H4 (cell line): ENCODE measurements around the gene NR2C1. TPM values are rescaled to one million over a fixed set of nuclear protein-coding genes. Genes with fewer than 3 reads are reported as not detected.
A peak's percentile ranks its signal among the peaks of the same experiment; 100 is the strongest.
"Not testable (repeated sequence)": the region's sequence is repeated elsewhere in the genome, so short reads cannot be mapped to it uniquely, and the experiment has no call there.

ENCODE experiments used
- DNase-seq: peaks from one replicate; pipeline ENCODE4 v3.0.0-alpha.2; 2015; ENCODE audit warnings: low spot score
- total RNA-seq: library from RNA; depleted of rRNA; stranded (reverse); fragments of >200 nt; shearing (Covaris generic); gene quantifications from 2 replicates; pipeline ENCODE4 v1.2.3, GENCODE V29; 2014

The NR2C1 gene
- total RNA-seq, 1 experiment from 2014 or later = 22.0 TPM

- peak; percentile 95 for DNase-seq
Observed at GRCh38 chr12:95003213-95003920, 70.1 kb downstream of the NR2C1 start, which contains the start of gene NDUFA12. NDUFA12 (minus strand) TSS chr12:95003697; CDS start chr12:95003680, 17 bp downstream.

DNA sequence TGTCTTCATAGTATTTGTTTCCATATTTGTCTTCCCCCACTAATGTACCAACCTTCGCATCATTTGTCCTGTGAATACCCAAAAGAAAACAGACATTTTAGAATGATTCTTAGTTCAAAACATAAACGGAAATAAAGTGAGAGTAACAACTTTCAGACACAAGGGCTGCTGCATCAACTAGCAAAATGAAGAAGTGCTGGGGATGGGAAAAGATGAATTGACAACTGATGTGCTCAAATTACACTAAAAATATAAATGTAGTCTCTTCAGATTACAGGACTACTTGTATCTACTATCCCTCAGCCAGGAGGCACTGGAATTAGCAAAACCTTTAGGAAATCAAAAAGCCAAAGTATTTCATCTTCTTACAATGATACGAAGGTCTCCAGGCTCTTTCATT, 70.7 kb downstream of the NR2C1 start:
- DNase-seq = no peak

- no peak for DNase-seq
Observed at GRCh38 chr12:94998326-94998725, 75.1 kb downstream of the NR2C1 start.

DNA sequence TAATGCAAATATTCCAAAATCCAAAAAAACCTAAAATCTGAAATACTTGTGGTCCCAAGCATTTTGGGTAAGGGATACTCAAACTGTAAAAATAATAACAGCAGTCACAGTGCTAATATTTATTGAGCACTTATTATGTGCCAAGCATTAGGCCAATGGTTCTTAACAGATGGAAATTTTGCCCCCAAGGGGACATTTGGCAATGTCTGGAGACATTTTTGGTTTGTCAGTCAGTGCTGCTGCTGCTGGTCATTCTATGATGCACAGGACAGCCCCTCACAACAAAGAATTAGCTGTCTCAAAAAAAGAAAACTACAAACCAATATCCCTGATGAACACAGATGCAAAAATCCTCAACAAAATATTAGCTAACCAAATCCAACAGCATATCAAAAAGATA, 75.7 kb downstream of the NR2C1 start:
- no peak for DNase-seq

DNA sequence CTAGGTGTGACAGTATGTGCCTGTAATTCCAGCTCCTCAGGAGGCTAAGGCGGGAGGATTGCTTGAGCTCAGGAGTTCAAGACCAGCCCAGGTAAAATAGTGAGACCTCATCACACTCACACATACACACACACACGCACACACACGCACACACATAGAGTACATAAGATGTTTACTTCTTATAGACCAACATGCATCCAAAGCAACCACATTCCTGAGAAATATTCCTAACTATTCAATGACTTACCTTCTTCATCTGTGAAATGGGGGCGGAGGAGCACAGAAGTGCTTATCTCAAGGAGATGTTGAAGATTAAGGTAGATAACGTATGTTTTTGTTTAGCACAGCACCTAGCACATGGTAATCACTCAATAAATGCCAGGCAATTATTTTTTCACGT, 76.4 kb downstream of the NR2C1 start:
- DNase-seq = no peak

- DNase-seq = peak; percentile 61
Observed at GRCh38 chr12:94994312-94994711, 79.1 kb downstream of the NR2C1 start.

GRCh38 chr12:94993855-94994254, 79.6 kb downstream of the NR2C1 start:
- not testable (repeated sequence) for DNase-seq

DNA sequence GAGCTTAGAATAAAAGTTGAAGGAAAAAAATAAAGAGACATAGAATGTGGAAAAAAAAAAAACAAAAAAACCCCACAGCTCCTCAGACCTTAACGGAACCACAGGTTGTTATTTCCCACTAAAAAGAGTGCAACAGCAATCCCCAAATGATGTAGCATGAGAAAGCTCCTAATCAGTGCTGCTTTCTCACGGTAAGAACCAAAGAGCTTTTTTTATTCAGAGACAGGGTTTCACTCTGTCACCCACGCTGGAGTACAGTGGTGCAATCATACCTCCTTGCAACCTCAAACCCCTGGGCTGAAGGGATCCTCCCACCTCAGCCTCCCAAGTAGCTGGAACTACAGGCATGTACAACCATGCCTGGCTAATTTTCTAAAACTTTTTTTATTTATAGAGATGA, 83.2 kb downstream of the NR2C1 start:
- no peak for DNase-seq

GRCh38 chr12:94988471-94988870, 84.9 kb downstream of the NR2C1 start:
- DNase-seq = no peak

DNA sequence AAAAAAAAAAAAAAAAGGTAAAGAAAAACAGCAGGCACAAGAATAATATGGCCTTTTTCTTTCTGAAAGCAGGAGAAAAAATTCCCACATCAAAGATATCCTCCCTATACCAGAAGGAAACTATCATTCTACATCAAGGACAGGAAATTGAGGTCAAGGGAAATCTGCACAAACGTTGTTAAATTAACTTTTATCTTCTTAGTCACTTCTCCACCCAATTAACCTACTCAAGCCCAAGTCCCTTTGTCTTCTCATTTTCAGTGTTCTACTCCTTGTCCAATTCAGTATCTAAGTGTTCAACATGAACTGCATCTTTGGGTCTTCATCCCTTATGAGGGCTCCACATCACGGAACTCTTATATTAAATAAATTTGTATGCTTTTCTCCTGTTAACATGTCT, 85.6 kb downstream of the NR2C1 start:
- no peak for DNase-seq

DNA sequence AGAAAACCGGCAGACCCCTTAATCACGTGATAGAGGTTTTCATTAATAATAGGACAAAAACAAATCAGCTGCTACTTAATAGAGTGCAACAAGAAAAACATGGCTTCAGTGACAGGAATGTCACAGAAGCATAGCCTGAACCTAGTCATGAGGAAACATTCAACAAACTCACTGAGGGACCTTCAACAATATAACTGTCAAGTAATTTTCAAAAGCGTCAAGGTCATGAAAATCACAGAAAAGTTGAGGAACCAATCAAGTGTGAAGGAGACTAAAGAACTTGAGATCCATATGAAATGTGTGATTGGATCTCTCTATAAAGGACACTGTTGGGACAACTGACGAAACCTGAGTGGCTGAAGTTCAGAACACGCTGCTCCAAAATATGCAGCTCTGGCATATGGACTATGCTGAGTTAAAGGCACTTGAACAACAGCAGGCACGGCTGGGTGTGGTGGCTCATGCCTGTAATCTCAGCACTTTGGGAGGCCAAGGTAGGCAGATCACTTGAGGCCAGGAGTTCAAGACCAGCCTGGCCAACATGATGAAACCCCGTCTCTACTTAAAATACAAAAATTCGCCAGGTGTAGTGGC, 86.2 kb downstream of the NR2C1 start:
- DNase-seq = no peak

DNA sequence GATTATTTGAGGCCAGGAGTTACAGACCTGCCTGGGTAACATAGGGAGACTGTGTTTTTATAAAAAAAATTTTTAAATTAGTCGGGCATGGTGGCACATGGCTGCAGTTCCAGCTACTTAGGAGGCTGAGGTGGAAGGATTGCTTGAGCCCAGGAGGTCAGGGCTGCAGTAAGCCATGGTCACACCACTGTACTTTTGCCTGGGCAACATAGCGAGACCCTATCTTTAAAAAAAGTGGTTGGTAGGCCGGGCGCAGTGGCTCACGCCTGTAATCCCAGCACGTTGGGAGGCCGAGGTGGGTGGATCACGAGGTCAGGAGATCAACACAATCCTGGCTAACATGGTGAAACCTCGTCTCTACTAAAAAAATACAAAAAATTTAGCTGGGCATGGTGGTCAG, 88.3 kb downstream of the NR2C1 start:
- not testable (repeated sequence) for DNase-seq

DNA sequence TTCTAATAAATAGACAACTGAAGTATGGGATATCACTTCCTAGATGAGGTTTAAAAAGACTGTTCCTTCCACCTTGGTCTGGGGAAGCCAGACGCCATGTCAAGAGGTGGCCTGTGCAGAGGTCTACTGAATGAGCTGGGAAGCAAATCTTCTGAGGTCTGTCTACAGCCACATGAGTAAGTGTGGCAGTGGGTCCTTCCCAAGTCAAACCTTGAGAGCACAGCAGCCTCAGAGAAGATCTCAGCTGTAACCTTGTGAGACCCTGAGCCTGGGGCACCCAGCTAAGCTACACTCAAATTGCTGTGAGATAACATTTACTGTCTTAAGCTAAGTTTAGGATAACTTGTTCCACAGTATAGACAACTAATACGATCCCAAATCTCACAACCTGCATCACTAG, 90.1 kb downstream of the NR2C1 start:
- DNase-seq = no peak

- DNase-seq = no peak
Observed at GRCh38 chr12:94982456-94982855, 91.0 kb downstream of the NR2C1 start.

- peak; percentile 27 for DNase-seq
Observed at GRCh38 chr12:94980577-94980976, 92.8 kb downstream of the NR2C1 start.

- no peak for DNase-seq
Observed at GRCh38 chr12:94979941-94980340, 93.5 kb downstream of the NR2C1 start.

DNA sequence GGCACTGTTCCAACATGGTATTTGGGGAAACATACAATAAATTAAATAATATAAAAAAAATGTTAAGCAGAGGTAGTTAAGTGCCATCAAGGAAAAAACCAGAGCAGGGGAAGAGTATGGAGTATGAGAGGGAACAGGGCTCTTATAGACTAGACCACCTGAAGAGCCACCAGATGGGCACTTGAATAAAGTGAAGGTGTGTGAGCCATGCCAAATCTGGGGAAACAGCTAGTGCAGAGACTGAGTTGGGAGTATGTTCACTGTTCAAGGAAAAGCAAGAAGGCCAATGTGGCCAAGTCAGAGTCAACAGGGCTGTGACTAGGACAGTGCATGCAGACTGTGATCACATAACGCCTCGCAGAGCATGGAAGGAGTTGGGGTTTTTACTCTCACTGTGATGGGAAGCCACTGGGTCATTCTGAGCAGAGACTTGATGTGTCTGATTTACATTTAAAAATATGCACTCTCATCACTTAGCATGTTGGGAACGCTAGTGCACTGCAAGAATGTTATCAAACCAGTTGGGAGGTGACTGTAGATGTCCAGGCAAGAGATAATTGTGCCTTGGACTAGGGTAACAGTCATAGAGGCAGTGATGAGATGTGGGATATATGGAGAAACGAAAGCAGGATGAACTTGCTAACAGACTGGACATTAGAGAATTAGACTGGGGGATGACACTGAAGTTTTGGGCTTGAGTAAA, 95.5 kb downstream of the NR2C1 start:
- no peak for DNase-seq

DNA sequence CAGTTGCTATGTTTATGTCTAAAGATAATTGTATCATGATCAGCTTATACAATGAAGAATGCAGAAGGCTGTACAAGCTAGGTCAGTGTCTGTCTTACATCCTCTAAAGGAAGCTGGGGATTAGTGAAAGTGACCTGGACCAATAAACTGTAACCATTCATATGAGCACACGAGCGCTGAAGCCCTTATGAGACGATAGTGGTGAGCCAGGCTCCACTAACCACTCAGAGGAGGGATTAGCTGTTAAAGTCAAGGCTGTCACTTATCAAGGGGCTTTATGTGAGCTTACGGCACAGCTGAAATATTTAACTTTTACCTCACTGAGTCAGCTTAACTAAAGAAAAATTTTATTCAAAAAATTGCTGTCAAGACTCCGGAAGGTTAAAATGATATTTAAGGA, 100.2 kb downstream of the NR2C1 start:
- DNase-seq = peak; percentile 65

GRCh38 chr12:94972795-94973194, 100.6 kb downstream of the NR2C1 start:
- no peak for DNase-seq

- DNase-seq = no peak
Observed at GRCh38 chr12:94971923-94972322, 101.5 kb downstream of the NR2C1 start.

- no peak for DNase-seq
Observed at GRCh38 chr12:94970560-94970959, 102.9 kb downstream of the NR2C1 start.
